Spleen (tissue), 13 donors: ENCODE data around the gene KEL. TPM values are rescaled to one million over a fixed set of nuclear protein-coding genes. Genes with fewer than 3 reads are reported as not detected.
A peak's percentile ranks its signal among the peaks of the same experiment; 100 is the strongest.

ENCODE experiments used
- DNase-seq: peaks from one replicate; pipeline ENCODE4 v3.0.0-alpha.2; 2020
- H3K27ac ChIP-seq, 8 donors: fragments of 200-600 bp; sonication (generic) in 7 of 8; 1 replicate in 4 of 8; 2 replicates in 4 of 8; pipeline versions ENCODE4 v1.5.0 to v1.8.0; 2016 to 2021; ENCODE audit warnings: inconsistent platforms in 4 of 8, mild to moderate bottlenecking in 4 of 8, moderate library complexity in 1 of 8
- H3K27me3 ChIP-seq, 7 donors: fragments of 200-600 bp; sonication (generic) in 6 of 7; replicated peaks in 1 of 7; 1 replicate in 4 of 7; 2 replicates in 3 of 7; pipeline versions ENCODE4 v1.5.0 to v1.8.0; 2016 to 2021; ENCODE audit warnings: inconsistent platforms in 3 of 7, mild to moderate bottlenecking in 1 of 7
- H3K36me3 ChIP-seq, 6 donors: fragments of 200-600 bp; sonication (generic) in 5 of 6; 1 replicate in 4 of 6; 2 replicates in 2 of 6; pipeline versions ENCODE4 v1.5.0 to v1.8.0; 2016 to 2021; ENCODE audit warnings: inconsistent platforms in 2 of 6
- H3K4me1 ChIP-seq, 6 donors: fragments of 200-600 bp; sonication (generic) in 5 of 6; 1 replicate in 3 of 6; 2 replicates in 3 of 6; pipeline versions ENCODE4 v1.5.0 to v1.8.0; 2016 to 2021; ENCODE audit warnings: inconsistent platforms in 3 of 6
- H3K4me3 ChIP-seq, 8 donors: fragments of 200-600 bp; sonication (generic) in 7 of 8; 1 replicate in 4 of 8; 2 replicates in 4 of 8; pipeline versions ENCODE4 v1.5.0 to v1.8.0; 2016 to 2021; ENCODE audit warnings: inconsistent platforms in 4 of 8, mild to moderate bottlenecking in 4 of 8, moderate library complexity in 2 of 8
- H3K9me3 ChIP-seq, 8 donors: fragments of 200-600 bp; sonication (generic) in 7 of 8; 1 replicate in 4 of 8; 2 replicates in 4 of 8; pipeline versions ENCODE4 v1.5.0 to v1.8.0; 2016 to 2021; ENCODE audit warnings: inconsistent platforms in 4 of 8
- POLR2A ChIP-seq, 3 donors: fragments of 450-650 bp; IDR thresholded peaks; one replicate each; pipeline ENCODE4 v1.5.1; 2017; ENCODE audit warnings: antibody characterized with exemption in 3 of 3, mild to moderate bottlenecking in 1 of 3
- POLR2AphosphoS5 ChIP-seq, 3 donors: sonication (generic); formaldehyde crosslinking; IDR thresholded peaks; one replicate each; pipeline ENCODE4 v1.5.1; 2017; ENCODE audit warnings: antibody characterized with exemption in 3 of 3
- WGBS, 5 donors: extraction: QIAGEN DNeasy Blood & Tissue Kit in 3 of 5; methylation state at CpG; one replicate each; pipeline versions ENCODE4 v1.1.5 to v1.1.7; 2013 to 2018; 5-methylcytosine and 5-hydroxymethylcytosine counted together
- intact Hi-C: fragments of 100-400 bp; cut with DNase I; formaldehyde crosslinking; loops from one replicate; pipeline ENCODE4 v1.15.0; 2023; ENCODE audit warnings: low total_unique reads
- long read RNA-seq, 2 donors: transcript quantifications; one replicate each; lab custom pipeline, GENCODE V29; 2026
- polyA plus RNA-seq, 3 donors: library from polyadenylated mRNA; stranded (reverse); fragments of 200-250 nt; gene quantifications; one replicate each; pipeline ENCODE4 v1.2.1, GENCODE V29; 2013
- total RNA-seq, 7 donors: library from RNA; depleted of rRNA in 3 of 7; stranded (reverse); fragments of >200 nt in 3 of 7; fragmentation: NEBNext Ultra II Directional in 4 of 7; extraction: Animal tissue kit (Norgen Biotek cat#: 25700) in 4 of 7; gene quantifications; one replicate each; pipeline versions ENCODE4 v1.1.0 to v1.2.1, GENCODE V29; 2016 to 2021
- TF ChIP-seq, protein P1 (sequence below), 11 experiments: fragments of 200-600 bp in 7 of 11; fragments of 450-650 bp in 4 of 11; sonication (generic) in 4 of 11; IDR thresholded peaks in 8 of 11; conservative IDR thresholded peaks in 3 of 11; 1 replicate in 7 of 11; 2 replicates in 4 of 11; pipeline versions ENCODE4 v1.4.0 to v1.8.0; 2016 to 2021; ENCODE audit warnings: antibody characterized with exemption in 11 of 11, inconsistent platforms in 4 of 11, mild to moderate bottlenecking in 1 of 11
- donor health status: healthy with polysubstance abuse.
- donor health status: DM: no; HTN: no; CAD: no; lungs with moderate emphysema.
- donor health status: DM: no; HTN: no; CAD: no.
- donor health status: Bipolar disorder and iron deficiency.
- donor health status: healthy.
- donor health status: DM: no; HTN: no; CAD: no.
- donor health status: DM: yes; HTN: yes; CAD: no.

Gene KEL, protein sequence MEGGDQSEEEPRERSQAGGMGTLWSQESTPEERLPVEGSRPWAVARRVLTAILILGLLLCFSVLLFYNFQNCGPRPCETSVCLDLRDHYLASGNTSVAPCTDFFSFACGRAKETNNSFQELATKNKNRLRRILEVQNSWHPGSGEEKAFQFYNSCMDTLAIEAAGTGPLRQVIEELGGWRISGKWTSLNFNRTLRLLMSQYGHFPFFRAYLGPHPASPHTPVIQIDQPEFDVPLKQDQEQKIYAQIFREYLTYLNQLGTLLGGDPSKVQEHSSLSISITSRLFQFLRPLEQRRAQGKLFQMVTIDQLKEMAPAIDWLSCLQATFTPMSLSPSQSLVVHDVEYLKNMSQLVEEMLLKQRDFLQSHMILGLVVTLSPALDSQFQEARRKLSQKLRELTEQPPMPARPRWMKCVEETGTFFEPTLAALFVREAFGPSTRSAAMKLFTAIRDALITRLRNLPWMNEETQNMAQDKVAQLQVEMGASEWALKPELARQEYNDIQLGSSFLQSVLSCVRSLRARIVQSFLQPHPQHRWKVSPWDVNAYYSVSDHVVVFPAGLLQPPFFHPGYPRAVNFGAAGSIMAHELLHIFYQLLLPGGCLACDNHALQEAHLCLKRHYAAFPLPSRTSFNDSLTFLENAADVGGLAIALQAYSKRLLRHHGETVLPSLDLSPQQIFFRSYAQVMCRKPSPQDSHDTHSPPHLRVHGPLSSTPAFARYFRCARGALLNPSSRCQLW
- total RNA-seq (10 to 100 TPM in 3 of 7 donors, 1 to 10 TPM in 4; 4.1 to 27.4 (median 10.0) TPM), polyA plus RNA-seq (1 to 10 TPM; 3.3 to 5.0 (median 4.7) TPM)
- long read RNA-seq, donor 1: 0 reads
- long read RNA-seq, donor 2, partial matches to known transcripts: 0 of 1 reads
- long read RNA-seq, donor 2, other reads (novel, unspliced or antisense): 0 of 1 reads

DNA sequence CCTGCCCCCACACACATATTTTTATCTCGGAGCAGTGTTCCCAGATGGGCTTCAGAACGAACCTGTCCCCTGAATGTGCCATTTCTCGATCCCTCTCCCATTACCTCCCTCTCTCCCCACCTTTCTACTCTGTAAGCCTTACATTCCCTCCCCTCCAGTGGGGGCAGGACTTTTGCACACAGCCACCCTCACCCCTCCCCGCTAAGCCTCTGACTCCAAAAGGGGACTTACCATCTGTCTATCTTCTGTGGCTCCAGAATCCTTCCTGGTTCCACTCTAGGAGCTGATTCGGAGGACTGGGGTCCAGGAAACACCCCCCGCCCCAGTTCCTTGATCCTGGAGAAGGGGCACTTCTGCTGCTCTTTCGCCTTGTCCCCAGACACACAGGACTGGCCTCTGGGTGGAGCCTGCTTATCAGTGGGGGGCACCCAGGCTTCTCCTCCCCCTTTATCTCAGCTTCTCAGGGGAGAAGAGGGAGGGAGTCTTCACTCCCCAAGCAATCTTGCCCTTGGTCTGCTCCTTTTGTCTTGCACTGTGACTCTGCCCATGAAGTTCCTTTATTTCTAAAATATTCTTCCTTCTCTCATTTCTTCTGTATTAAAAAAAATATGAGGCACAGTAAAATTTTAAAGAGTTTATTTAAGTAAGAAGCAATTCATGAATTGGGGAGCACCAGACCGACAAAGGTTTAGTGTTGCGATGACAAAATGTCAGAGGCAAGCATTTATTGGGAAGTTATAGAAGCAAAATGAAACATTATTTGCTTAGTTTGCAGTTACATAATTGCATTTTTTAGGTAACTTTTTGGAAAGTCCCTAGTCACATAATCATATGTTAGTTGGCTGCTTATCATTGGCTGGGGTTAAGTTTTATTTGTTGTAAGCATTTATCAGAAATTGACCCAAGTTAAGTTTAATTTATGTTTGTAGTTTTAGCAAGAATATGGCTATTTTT lies at the start of gene KEL:
KEL (minus strand) TSS at position 391 of the 954 bp plus-strand sequence; CDS start at position 234, 157 bp downstream.
- intact Hi-C loops: no loop called here
- TF ChIP-seq POLR2A (IDR thresholded peaks at IDR 0.05) (no peak), POLR2AphosphoS5 (IDR thresholded peaks at IDR 0.05) (no peak)
- TF ChIP-seq, protein P1, sequence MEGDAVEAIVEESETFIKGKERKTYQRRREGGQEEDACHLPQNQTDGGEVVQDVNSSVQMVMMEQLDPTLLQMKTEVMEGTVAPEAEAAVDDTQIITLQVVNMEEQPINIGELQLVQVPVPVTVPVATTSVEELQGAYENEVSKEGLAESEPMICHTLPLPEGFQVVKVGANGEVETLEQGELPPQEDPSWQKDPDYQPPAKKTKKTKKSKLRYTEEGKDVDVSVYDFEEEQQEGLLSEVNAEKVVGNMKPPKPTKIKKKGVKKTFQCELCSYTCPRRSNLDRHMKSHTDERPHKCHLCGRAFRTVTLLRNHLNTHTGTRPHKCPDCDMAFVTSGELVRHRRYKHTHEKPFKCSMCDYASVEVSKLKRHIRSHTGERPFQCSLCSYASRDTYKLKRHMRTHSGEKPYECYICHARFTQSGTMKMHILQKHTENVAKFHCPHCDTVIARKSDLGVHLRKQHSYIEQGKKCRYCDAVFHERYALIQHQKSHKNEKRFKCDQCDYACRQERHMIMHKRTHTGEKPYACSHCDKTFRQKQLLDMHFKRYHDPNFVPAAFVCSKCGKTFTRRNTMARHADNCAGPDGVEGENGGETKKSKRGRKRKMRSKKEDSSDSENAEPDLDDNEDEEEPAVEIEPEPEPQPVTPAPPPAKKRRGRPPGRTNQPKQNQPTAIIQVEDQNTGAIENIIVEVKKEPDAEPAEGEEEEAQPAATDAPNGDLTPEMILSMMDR (IDR thresholded peaks at IDR 0.05 in 8 of 11, conservative IDR thresholded peaks at IDR 0.05 in 3 of 11): no peak
- peak within 1 kb of the TSS in 2 of 8 donors; percentile 1 to 8 for H3K4me3 ChIP-seq
- H3K27ac ChIP-seq: peak within 1 kb of the TSS in 2 of 8 donors; percentile 4 to 37
- no peaks in the 10 kb centered on the region for H3K36me3 ChIP-seq
- no peaks in the 10 kb centered on the region for H3K4me1 ChIP-seq
- H3K9me3 ChIP-seq: no peaks in the 10 kb centered on the region
- WGBS, 5 donors: 70 to 80% (median 77%) methylated on average over 9 of the region's 9 CpGs
- H3K27me3 ChIP-seq: peaks cover 0 to 24% (median 4%) of the 10 kb centered on the region in 7 donors
- no peak for DNase-seq

GRCh38 chr7:143008007-143008901 lies 46.1 kb upstream of the KEL start:
- intact Hi-C loops: loop anchor here (5.0 to 10.0 kb wide), 3 partner anchors 153 to 373 kb away; partner anchors contain the start of gene EPHB6
- Histone ChIP-seq H3K9me3 (no peaks in the 10 kb centered on the region), H3K27me3 (peaks cover 0 to 5% (median 0%) of the 10 kb centered on the region in 7 donors), H3K27ac (no peak overlapping the region), H3K36me3 (no peaks in the 10 kb centered on the region), H3K4me1 (peaks cover 0 to 35% (median 9%) of the 10 kb centered on the region in 6 donors), H3K4me3 (no peak overlapping the region)
- peak; percentile 95 for DNase-seq
- WGBS, 5 donors: 41 to 49% (median 45%) methylated on average over 24 of the region's 24 CpGs
- TF ChIP-seq POLR2A (IDR thresholded peaks at IDR 0.05) (no peak), POLR2AphosphoS5 (IDR thresholded peaks at IDR 0.05) (no peak)
- TF ChIP-seq, protein P1 (IDR thresholded peaks at IDR 0.05 in 8 of 11, conservative IDR thresholded peaks at IDR 0.05 in 3 of 11): peak; percentile 84 to 99 (median 95)

DNA sequence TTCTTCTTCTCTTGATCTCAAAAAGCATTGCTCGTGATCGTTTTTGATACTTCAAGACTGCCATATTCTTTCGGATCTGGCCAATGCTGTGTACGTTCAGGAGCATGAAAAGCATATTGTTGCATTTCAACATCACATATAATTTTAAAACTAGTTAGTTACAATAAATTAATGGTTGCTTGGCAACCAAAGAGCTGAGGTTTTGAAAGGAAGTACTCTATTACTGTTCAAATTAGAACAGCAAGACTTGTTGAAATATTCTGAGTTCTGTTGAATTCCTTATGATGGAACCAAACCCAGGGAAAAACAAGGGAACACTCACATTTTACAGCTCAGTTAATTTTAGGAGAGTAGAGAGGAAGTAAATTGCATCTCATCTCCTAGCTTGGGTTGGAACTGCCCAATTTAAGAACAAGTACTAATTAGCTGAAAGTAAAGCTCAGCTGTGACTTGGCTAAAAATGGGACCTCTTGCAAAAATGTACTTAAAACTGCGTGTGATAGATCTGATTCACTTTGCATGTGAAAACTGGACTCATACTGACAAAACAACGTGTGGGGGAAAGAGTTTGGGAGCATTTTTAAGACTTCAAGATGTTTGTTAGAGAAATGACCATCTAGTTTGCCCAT lies 43.6 kb upstream of the KEL start:
- peaks cover 0 to 27% (median 9%) of the 10 kb centered on the region in 6 donors for H3K4me1 ChIP-seq
- no peak overlapping the region for H3K27ac ChIP-seq
- intact Hi-C loops: loop anchor here (5.0 to 10.0 kb wide), 3 partner anchors 151 to 371 kb away; partner anchors contain the start of gene EPHB6
- H3K36me3 ChIP-seq: no peaks in the 10 kb centered on the region
- peaks cover 0 to 5% (median 0%) of the 10 kb centered on the region in 8 donors for H3K9me3 ChIP-seq
- peaks cover 0 to 5% (median 0%) of the 10 kb centered on the region in 7 donors for H3K27me3 ChIP-seq
- no peak for DNase-seq
- TF ChIP-seq POLR2AphosphoS5 (IDR thresholded peaks at IDR 0.05): no peak
- TF ChIP-seq POLR2A (IDR thresholded peaks at IDR 0.05): no peak
- TF ChIP-seq, protein P1 (IDR thresholded peaks at IDR 0.05 in 8 of 11, conservative IDR thresholded peaks at IDR 0.05 in 3 of 11): no peak
- 68 to 85% (median 79%) methylated on average over 6 of the region's 6 CpGs for WGBS, 5 donors
- no peak overlapping the region for H3K4me3 ChIP-seq
